Nephron progenitor cell (in vitro differentiated cells): ENCODE measurements around the gene MTHFD1L.
A peak's percentile ranks its signal among the peaks of the same experiment; 100 is the strongest.

Experiments used
- DNase-seq: peaks from one replicate; pipeline ENCODE4 v3.0.0; 2021
- H3K27ac Mint-ChIP-seq: 2 replicates; pipeline ENCODE4 v1.8.0; 2021; ENCODE audit warnings: mild to moderate bottlenecking, moderate library complexity, mixed read lengths
- H3K27me3 Mint-ChIP-seq: 2 replicates; pipeline ENCODE4 v1.8.0; 2021; ENCODE audit warnings: mild to moderate bottlenecking, low read depth, mixed read lengths; ENCODE audit not compliant: poor library complexity
- H3K36me3 Mint-ChIP-seq: 2 replicates; pipeline ENCODE4 v1.8.0; 2021; ENCODE audit warnings: low read depth, mixed read lengths
- H3K4me1 Mint-ChIP-seq: 2 replicates; pipeline ENCODE4 v1.8.0; 2021; ENCODE audit warnings: mixed read lengths
- H3K4me3 Mint-ChIP-seq: 2 replicates; pipeline ENCODE4 v1.8.0; 2021; ENCODE audit warnings: mild to moderate bottlenecking, moderate library complexity, mixed read lengths
- H3K9me3 Mint-ChIP-seq: 2 replicates; pipeline ENCODE4 v1.8.0; 2021; ENCODE audit warnings: mild to moderate bottlenecking, moderate library complexity, mixed read lengths
- CTCF ChIP-seq: fragments of 200-600 bp; sonication (generic); IDR thresholded peaks from 2 replicates; pipeline ENCODE4 v1.5.0; 2021; ENCODE audit warnings: antibody characterized with exemption

Gene MTHFD1L

GRCh38 chr6:151096691-151097606 lies 231.4 kb downstream of the MTHFD1L start:
- TF ChIP-seq CTCF = no peak
- Mint-ChIP-seq H3K27me3 (peaks cover 3% of the 10 kb centered on the region), H3K36me3 (peaks cover 72% of the 10 kb centered on the region), H3K4me1 (peaks cover 59% of the 10 kb centered on the region), H3K9me3 (peaks cover 8% of the 10 kb centered on the region), H3K4me3 (no peak overlapping the region), H3K27ac (peak overlapping the region; percentile 44)
- DNase-seq = no peak

GRCh38 chr6:151098166-151098565 lies 232.7 kb downstream of the MTHFD1L start:
- H3K9me3 Mint-ChIP-seq = peaks cover 8% of the 10 kb centered on the region
- peaks cover under 1% of the 10 kb centered on the region for H3K27me3 Mint-ChIP-seq
- TF ChIP-seq CTCF = no peak
- H3K36me3 Mint-ChIP-seq = peaks cover 63% of the 10 kb centered on the region
- no peak overlapping the region for H3K4me3 Mint-ChIP-seq
- no peak for DNase-seq
- no peak overlapping the region for H3K27ac Mint-ChIP-seq
- H3K4me1 Mint-ChIP-seq = peaks cover 56% of the 10 kb centered on the region

GRCh38 chr6:151100326-151100725 lies 234.8 kb downstream of the MTHFD1L start:
- H3K4me1 Mint-ChIP-seq = peaks cover 49% of the 10 kb centered on the region
- H3K27ac Mint-ChIP-seq = no peak overlapping the region
- peaks cover 51% of the 10 kb centered on the region for H3K36me3 Mint-ChIP-seq
- no peak for DNase-seq
- no peak overlapping the region for H3K4me3 Mint-ChIP-seq
- no peaks in the 10 kb centered on the region for H3K27me3 Mint-ChIP-seq
- peaks cover 8% of the 10 kb centered on the region for H3K9me3 Mint-ChIP-seq
- no peak for TF ChIP-seq CTCF

GRCh38 chr6:151101161-151101815 lies 235.8 kb downstream of the MTHFD1L start:
- Mint-ChIP-seq H3K27ac (peak overlapping the region; percentile 84), H3K9me3 (peaks cover 8% of the 10 kb centered on the region), H3K27me3 (no peaks in the 10 kb centered on the region), H3K4me3 (no peak overlapping the region), H3K4me1 (peaks cover 41% of the 10 kb centered on the region), H3K36me3 (peaks cover 46% of the 10 kb centered on the region)
- DNase-seq = no peak
- no peak for TF ChIP-seq CTCF

GRCh38 chr6:151101816-151102694 lies 236.6 kb downstream of the MTHFD1L start:
- Mint-ChIP-seq H3K4me1 (peaks cover 34% of the 10 kb centered on the region), H3K27me3 (no peaks in the 10 kb centered on the region), H3K4me3 (peak overlapping the region; percentile 53), H3K27ac (peak overlapping the region; percentile 98), H3K9me3 (peaks cover 8% of the 10 kb centered on the region), H3K36me3 (peaks cover 38% of the 10 kb centered on the region)
- no peak for DNase-seq
- no peak for TF ChIP-seq CTCF
